Measurements from ENCODE around the gene TXNRD2.
A peak's percentile ranks its signal among the peaks of the same experiment; 100 is the strongest.

Gene TXNRD2

GRCh38 chr22:19970031-19970478, 28.4 kb upstream of the TXNRD2 start:
- no peak for TF ChIP-seq CTCF (IDR thresholded peaks at IDR 0.05; ENCODE audit: low read depth, low read length)
- H3K4me3 ChIP-seq (ENCODE audit: low read depth, low read length) = no peak overlapping the region

- H3K4me3 ChIP-seq (ENCODE audit: low read depth, low read length) = no peak overlapping the region
These were observed 27.7 kb upstream of the TXNRD2 start for GRCh38 chr22:19969141-19969928.

GRCh38 chr22:19968450-19968891, 26.9 kb upstream of the TXNRD2 start:
- no peak overlapping the region for H3K4me3 ChIP-seq (ENCODE audit: low read depth, low read length)
- no peak for TF ChIP-seq CTCF (IDR thresholded peaks at IDR 0.05; ENCODE audit: low read depth, low read length)

More at GRCh38 chr22:19969141-19969928, 27.7 kb upstream of the TXNRD2 start:
- no peak for TF ChIP-seq CTCF (IDR thresholded peaks at IDR 0.05; ENCODE audit: low read depth, low read length)

GRCh38 chr22:19967850-19968449, 26.3 kb upstream of the TXNRD2 start:
- TF ChIP-seq CTCF (IDR thresholded peaks at IDR 0.05; ENCODE audit: low read depth, low read length) = no peak
- no peak overlapping the region for H3K4me3 ChIP-seq (ENCODE audit: low read depth, low read length)

GRCh38 chr22:19966908-19967750, 25.5 kb upstream of the TXNRD2 start:
- TF ChIP-seq CTCF (IDR thresholded peaks at IDR 0.05; ENCODE audit: low read depth, low read length) = no peak
- H3K4me3 ChIP-seq (ENCODE audit: low read depth, low read length) = no peak overlapping the region

- H3K4me3 ChIP-seq (ENCODE audit: low read depth, low read length) = no peak overlapping the region
- peak; percentile 36; the same call in 1 of the 2 replicates for TF ChIP-seq CTCF (IDR thresholded peaks at IDR 0.05; ENCODE audit: low read depth, low read length)
These were observed 24.4 kb upstream of the TXNRD2 start for GRCh38 chr22:19965771-19966709.

All from WI38 (cell line).